Heart left ventricle (tissue), 16 donors: ENCODE data around the gene ZNF354C. TPM values are rescaled to one million over a fixed set of nuclear protein-coding genes. Genes with fewer than 3 reads are reported as not detected.

ENCODE experiments used
- ATAC-seq, 4 donors: fragments of 200-7000 bp; cut with Tn5 transposase; one replicate each; pipeline ENCODE4 v1.9.1; 2020 to 2022; ENCODE audit warnings: moderate library complexity in 4 of 4, mild to moderate bottlenecking in 3 of 4, moderate number of reproducible peaks in 1 of 4
- DNase-seq, 5 donors: peaks; one replicate each; pipeline ENCODE4 v3.0.0-alpha.2; 2020
- H3K27ac ChIP-seq, 12 donors: fragments of 200-600 bp; sonication (generic) in 4 of 12; one replicate each; pipeline versions ENCODE4 v1.5.0 to v1.8.0; 2016 to 2022; ENCODE audit warnings: mild to moderate bottlenecking in 2 of 12
- H3K27me3 ChIP-seq, 9 donors: fragments of 200-600 bp; sonication (generic) in 2 of 9; one replicate each; pipeline versions ENCODE4 v1.5.1 to v1.8.0; 2016 to 2022; ENCODE audit warnings: mild to moderate bottlenecking in 3 of 9
- H3K36me3 ChIP-seq, 9 donors: fragments of 200-600 bp; sonication (generic) in 2 of 9; one replicate each; pipeline versions ENCODE4 v1.5.0 to v1.8.0; 2018 to 2022; ENCODE audit warnings: mild to moderate bottlenecking in 2 of 9
- H3K4me1 ChIP-seq, 12 donors: fragments of 200-600 bp; sonication (generic) in 4 of 12; one replicate each; pipeline versions ENCODE4 v1.5.0 to v1.8.0; 2016 to 2022; ENCODE audit warnings: mild to moderate bottlenecking in 3 of 12
- H3K4me3 ChIP-seq, 12 donors: fragments of 200-600 bp; sonication (generic) in 4 of 12; one replicate each; pipeline versions ENCODE4 v1.5.0 to v1.8.0; 2017 to 2022; ENCODE audit warnings: mild to moderate bottlenecking in 9 of 12, moderate library complexity in 4 of 12
- H3K9me3 ChIP-seq, 12 donors: fragments of 200-600 bp; sonication (generic) in 4 of 12; one replicate each; pipeline versions ENCODE4 v1.5.0 to v1.8.0; 2016 to 2022; ENCODE audit warnings: mild to moderate bottlenecking in 1 of 12
- POLR2A ChIP-seq, 2 donors: fragments of 450-650 bp; IDR thresholded peaks; one replicate each; pipeline ENCODE4 v1.6.1; 2017; ENCODE audit warnings: antibody characterized with exemption in 2 of 2, mild to moderate bottlenecking in 2 of 2, moderate library complexity in 2 of 2
- WGBS, 4 donors: extraction: QIAGEN DNeasy Blood & Tissue Kit in 2 of 4; methylation state at CpG; one replicate each; pipeline versions ENCODE4 v1.1.5 to v1.1.7; 2013 to 2018; 5-methylcytosine and 5-hydroxymethylcytosine counted together
- intact Hi-C, 10 donors: fragments of 100-400 bp; cut with DNase I; formaldehyde crosslinking; loops; one replicate each; pipeline versions ENCODE4 v1.11.1 to v1.14.2; 2022
- polyA plus RNA-seq, 2 donors: library from polyadenylated mRNA; stranded (reverse); fragments of 200-250 nt; gene quantifications; one replicate each; pipeline ENCODE4 v1.2.3, GENCODE V29; 2013
- total RNA-seq, 9 donors: library from RNA; depleted of rRNA in 2 of 9; stranded (reverse); fragments of >200 nt in 2 of 9; fragmentation: NEBNext Ultra II Directional in 3 of 9; extraction: Animal tissue kit (Norgen Biotek cat#: 25700) in 3 of 9; gene quantifications; one replicate each; pipeline versions ENCODE4 v1.1.0 to v1.2.4, GENCODE V29; 2016 to 2023
- TF ChIP-seq, protein P1 (sequence below), 12 donors: fragments of 200-600 bp; sonication (generic) in 4 of 12; IDR thresholded peaks; one replicate each; pipeline versions ENCODE4 v1.5.0 to v1.8.0; 2018 to 2022; ENCODE audit warnings: antibody characterized with exemption in 12 of 12, mild to moderate bottlenecking in 5 of 12
- donor health status: ischemic (EF 13 %, LVEDD 7.1; RV severe dilation, severe dysfunction).
- donor health status: healthy with polysubstance abuse.
- donor health status: DM: no; HTN: yes; CAD: no.
- donor health status: DM: no; HTN: no; CAD: no.
- donor health status: ischemic (EF 25% LVEDD 6.9; RV normal size, moderate dysfunction).
- donor health status: ischemic (EF 25% LVEDD 5.7; RV mildly dilated, moderate dysfunction).
- donor health status: healthy.
- donor health status: DM: yes; HTN: yes; CAD: no.
- donor health status: ischemic (EF 35%, LVEDD 5.7; RV mildly dilated, moderate dysfunction).
- donor health status: nonischemic (EF 11% LVEDD 7.7; RV severe dilation, severe dysfunction).
- donor health status: DM: yes; HTN: yes; CAD: no.
- donor health status: PGD.
- donor health status: ischemic (EF 29% LVEDD 5.4; RV normal size, mild dysfunction).
- donor health status: nonischemic (EF 23%, LVEDD 6.1; RV moderate dilation, normal function).

ZNF354C gene
- total and polyA plus RNA-seq, 11 donors: 1.3 to 5.7 (median 3.9) TPM

DNA sequence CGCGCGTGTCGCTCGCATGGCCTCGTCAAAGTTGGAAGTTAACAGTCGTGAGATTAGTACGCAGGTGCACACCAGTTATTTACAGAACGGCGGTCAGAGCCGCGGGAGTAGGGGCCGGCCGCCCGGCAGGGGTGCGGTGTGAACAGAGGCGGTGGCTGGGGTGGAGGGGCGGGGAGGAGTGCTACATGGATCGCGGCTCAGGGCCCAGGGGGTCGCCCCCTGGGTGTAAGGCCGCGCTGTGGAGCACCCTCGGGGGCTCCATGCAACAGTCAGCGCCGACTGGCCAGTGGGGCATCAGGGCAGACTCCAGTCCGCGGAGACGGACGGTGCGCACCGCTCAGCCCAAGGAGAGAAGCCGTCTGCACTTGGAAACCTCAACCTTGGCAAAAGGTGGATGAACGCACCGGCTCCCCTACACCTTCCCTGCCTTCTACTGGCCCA, 60.3 kb downstream of the ZNF354C start:
- no peak for ATAC-seq
- Histone ChIP-seq H3K4me3 (no peak overlapping the region), H3K27ac (no peak overlapping the region), H3K36me3 (no peaks in the 10 kb centered on the region), H3K27me3 (peaks cover 0 to 3% (median 0%) of the 10 kb centered on the region in 9 donors), H3K4me1 (no peaks in the 10 kb centered on the region), H3K9me3 (peaks cover 0 to 25% (median 3%) of the 10 kb centered on the region in 12 donors)
- DNase-seq: no peak
- WGBS, 4 donors: 88 to 97% (median 95%) methylated on average over 34 to 35 of the region's 35 CpGs
- TF ChIP-seq POLR2A (IDR thresholded peaks at IDR 0.05): no peak
- TF ChIP-seq, protein P1, sequence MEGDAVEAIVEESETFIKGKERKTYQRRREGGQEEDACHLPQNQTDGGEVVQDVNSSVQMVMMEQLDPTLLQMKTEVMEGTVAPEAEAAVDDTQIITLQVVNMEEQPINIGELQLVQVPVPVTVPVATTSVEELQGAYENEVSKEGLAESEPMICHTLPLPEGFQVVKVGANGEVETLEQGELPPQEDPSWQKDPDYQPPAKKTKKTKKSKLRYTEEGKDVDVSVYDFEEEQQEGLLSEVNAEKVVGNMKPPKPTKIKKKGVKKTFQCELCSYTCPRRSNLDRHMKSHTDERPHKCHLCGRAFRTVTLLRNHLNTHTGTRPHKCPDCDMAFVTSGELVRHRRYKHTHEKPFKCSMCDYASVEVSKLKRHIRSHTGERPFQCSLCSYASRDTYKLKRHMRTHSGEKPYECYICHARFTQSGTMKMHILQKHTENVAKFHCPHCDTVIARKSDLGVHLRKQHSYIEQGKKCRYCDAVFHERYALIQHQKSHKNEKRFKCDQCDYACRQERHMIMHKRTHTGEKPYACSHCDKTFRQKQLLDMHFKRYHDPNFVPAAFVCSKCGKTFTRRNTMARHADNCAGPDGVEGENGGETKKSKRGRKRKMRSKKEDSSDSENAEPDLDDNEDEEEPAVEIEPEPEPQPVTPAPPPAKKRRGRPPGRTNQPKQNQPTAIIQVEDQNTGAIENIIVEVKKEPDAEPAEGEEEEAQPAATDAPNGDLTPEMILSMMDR (IDR thresholded peaks at IDR 0.05): no peak
- intact Hi-C loops: no loop called here

GRCh38 chr5:179120951-179121666, 60.9 kb downstream of the ZNF354C start:
- intact Hi-C loops: no loop called here
- no peak for DNase-seq
- no peak for TF ChIP-seq POLR2A (IDR thresholded peaks at IDR 0.05)
- TF ChIP-seq, protein P1 (IDR thresholded peaks at IDR 0.05): no peak
- Histone ChIP-seq H3K4me3 (no peak overlapping the region), H3K4me1 (no peaks in the 10 kb centered on the region), H3K36me3 (no peaks in the 10 kb centered on the region), H3K27ac (no peak overlapping the region), H3K9me3 (peaks cover 0 to 18% (median 0%) of the 10 kb centered on the region in 12 donors), H3K27me3 (peaks cover 0 to 3% (median 0%) of the 10 kb centered on the region in 9 donors)
- ATAC-seq: no peak
- WGBS, 4 donors: 70 to 95% (median 83%) methylated on average over 46 to 75 of the region's 75 CpGs

GRCh38 chr5:179121667-179122111, 61.5 kb downstream of the ZNF354C start:
- Histone ChIP-seq H3K36me3 (no peaks in the 10 kb centered on the region), H3K9me3 (peaks cover 0 to 12% (median 0%) of the 10 kb centered on the region in 12 donors), H3K4me1 (no peaks in the 10 kb centered on the region), H3K27me3 (peaks cover 0 to 3% (median 0%) of the 10 kb centered on the region in 9 donors), H3K27ac (no peak overlapping the region), H3K4me3 (no peak overlapping the region)
- intact Hi-C loops: no loop called here
- TF ChIP-seq, protein P1 (IDR thresholded peaks at IDR 0.05): no peak
- TF ChIP-seq POLR2A (IDR thresholded peaks at IDR 0.05): no peak
- DNase-seq (no peak), ATAC-seq (no peak)
- 88 to 96% (median 93%) methylated on average over 16 to 25 of the region's 25 CpGs for WGBS, 4 donors

DNA sequence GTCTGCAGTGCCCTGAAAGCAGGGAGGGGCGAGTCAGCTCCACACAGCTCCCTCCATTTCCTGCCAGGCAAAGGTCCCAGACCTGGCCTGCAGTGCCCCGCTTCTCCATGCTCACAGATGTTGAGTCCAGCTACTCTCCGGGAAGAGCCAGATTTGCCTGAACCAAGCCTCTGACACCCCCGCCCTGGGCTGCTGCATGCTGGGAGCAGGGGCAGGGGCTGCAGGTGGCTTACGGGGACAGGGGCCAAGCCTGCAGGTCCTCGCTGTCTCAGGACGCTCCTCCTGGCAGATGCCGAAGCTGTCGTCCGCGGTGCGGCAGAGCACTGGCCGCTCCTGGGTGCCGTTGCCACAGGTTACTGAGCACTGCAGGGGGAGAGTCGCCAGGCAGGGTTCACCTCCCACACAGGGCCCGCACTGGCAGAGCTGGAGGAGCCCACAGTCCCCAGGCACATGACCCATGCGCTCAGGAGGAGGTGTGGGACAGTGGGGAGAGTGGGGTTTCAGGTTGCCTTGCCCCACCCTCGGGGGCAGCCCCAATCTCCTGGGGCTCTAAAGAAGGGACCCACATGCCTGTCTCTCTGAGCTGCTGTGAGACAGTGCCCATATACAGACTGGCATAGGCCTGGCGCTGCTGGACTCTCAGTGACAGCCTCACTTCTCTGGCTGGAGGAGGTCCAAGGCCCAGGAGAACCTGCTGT, 62.4 kb downstream of the ZNF354C start:
- Histone ChIP-seq H3K27me3 (peaks cover 0 to 3% (median 0%) of the 10 kb centered on the region in 9 donors), H3K36me3 (no peaks in the 10 kb centered on the region), H3K4me1 (no peaks in the 10 kb centered on the region), H3K9me3 (peaks cover 0 to 11% (median 0%) of the 10 kb centered on the region in 12 donors), H3K4me3 (no peak overlapping the region), H3K27ac (no peak overlapping the region)
- DNase-seq: no peak
- TF ChIP-seq, protein P1 (IDR thresholded peaks at IDR 0.05): no peak
- no peak for TF ChIP-seq POLR2A (IDR thresholded peaks at IDR 0.05)
- WGBS, 4 donors: 89 to 92% (median 90%) methylated on average over 6 to 19 of the region's 19 CpGs
- intact Hi-C loops: no loop called here
- ATAC-seq: no peak
